CMK (cell line): ENCODE data around the gene ELK1.

Experiments used
- DNase-seq: peaks from one replicate; pipeline ENCODE4 v3.0.0-alpha.2; 2010; ENCODE audit warnings: low read depth

Gene ELK1

GRCh38 chrX:47644557-47645091 lies 5.7 kb downstream of the ELK1 start:
- DNase-seq: no peak

GRCh38 chrX:47643926-47644325 lies 6.4 kb downstream of the ELK1 start:
- DNase-seq: no peak

GRCh38 chrX:47638816-47639215 lies 11.5 kb downstream of the ELK1 start:
- DNase-seq: no peak

GRCh38 chrX:47637546-47638195 lies 12.7 kb downstream of the ELK1 start:
- DNase-seq: no peak

- no peak for DNase-seq
Observed at GRCh38 chrX:47634871-47635575, 15.3 kb downstream of the ELK1 start.

GRCh38 chrX:47633689-47634590 lies 16.4 kb downstream of the ELK1 start:
- DNase-seq: no peak

GRCh38 chrX:47632666-47633065 lies 17.7 kb downstream of the ELK1 start:
- DNase-seq: no peak

GRCh38 chrX:47631676-47632075 lies 18.7 kb downstream of the ELK1 start:
- no peak for DNase-seq

GRCh38 chrX:47629419-47630200 lies 20.8 kb downstream of the ELK1 start, which contains the start of gene CFP:
Gene CFP (minus strand): TSS chrX:47629930. CDS start chrX:47629844, 86 bp downstream.
- peak; percentile 74 for DNase-seq

- no peak for DNase-seq
Observed at GRCh38 chrX:47628982-47629381, 21.4 kb downstream of the ELK1 start.

GRCh38 chrX:47625365-47625764 lies 25.0 kb downstream of the ELK1 start:
- DNase-seq: no peak

- no peak for DNase-seq
Observed at GRCh38 chrX:47623540-47624027, 26.8 kb downstream of the ELK1 start.

GRCh38 chrX:47621851-47622250 lies 28.5 kb downstream of the ELK1 start:
- no peak for DNase-seq

- no peak for DNase-seq
Observed at GRCh38 chrX:47620303-47620685, 30.1 kb downstream of the ELK1 start.

GRCh38 chrX:47619486-47620302 lies 30.7 kb downstream of the ELK1 start, which contains the start of gene SYN1:
Gene SYN1 (minus strand): TSS chrX:47619857. CDS start chrX:47619728, 129 bp downstream.
- DNase-seq: peak; percentile 71

GRCh38 chrX:47618923-47619485 lies 31.4 kb downstream of the ELK1 start:
- no peak for DNase-seq

- no peak for DNase-seq
Observed at GRCh38 chrX:47614618-47615017, 35.7 kb downstream of the ELK1 start.

- DNase-seq: no peak
Observed at GRCh38 chrX:47613082-47613481, 37.3 kb downstream of the ELK1 start.

- DNase-seq: no peak
Observed at GRCh38 chrX:47612418-47612817, 37.9 kb downstream of the ELK1 start.

GRCh38 chrX:47611926-47612325 lies 38.4 kb downstream of the ELK1 start:
- DNase-seq: no peak
